RWPE1 (cell line): ENCODE data around the gene ROS1.
"Not testable (repeated sequence)": the region's sequence is repeated elsewhere in the genome, so short reads cannot be mapped to it uniquely, and the experiment has no call there.

Experiments used
- CTCF ChIA-PET: fragments of 350-600 bp; sonication (Branson Sonifier 250); formaldehyde crosslinking; extraction: SDS; loops from one replicate; lab custom pipeline; 2021; lab: Yijun Ruan, JAX
- POLR2A ChIA-PET: fragments of 400-600 bp; formaldehyde crosslinking; extraction: SDS; loops from one replicate; lab custom pipeline; 2020; ENCODE audit warnings: antibody characterized with exemption; ENCODE audit not compliant: low non-redundant PET; lab: Yijun Ruan, JAX
- DNase-seq: peaks from one replicate; pipeline ENCODE4 v3.0.0; 2012; ENCODE audit warnings: low spot score
- H3K27ac ChIP-seq: fragments of 450-650 bp; 2 replicates; pipeline ENCODE4 v1.5.1; 2017
- CTCF ChIP-seq: fragments of 450-650 bp; conservative IDR thresholded peaks from 2 replicates; pipeline ENCODE4 v1.5.1; 2017; ENCODE audit warnings: low read depth, mild to moderate bottlenecking

ROS1 gene

GRCh38 chr6:117451671-117452070, 25.9 kb upstream of the ROS1 start:
- H3K27ac ChIP-seq: no peak overlapping the region
- ChIA-PET POLR2A (no interaction called here), CTCF (interaction anchor here (0.8 kb wide), 1 partner anchor 150 kb away, joined by 4 read pairs; no protein-coding TSS in a partner anchor)
- DNase-seq: no peak
- TF ChIP-seq CTCF: no peak

GRCh38 chr6:117449549-117450439, 24.1 kb upstream of the ROS1 start:
- TF ChIP-seq CTCF: peak; percentile 76
- H3K27ac ChIP-seq: peak overlapping the region; percentile 98
- CTCF ChIA-PET: interaction anchor here (0.5 to 1.6 kb wide), 23 partner anchors 19 to 277 kb away, joined by 3 to 11 read pairs (median 5); partner anchors contain the start of genes DCBLD1 and ROS1
- POLR2A ChIA-PET: interaction anchor here (1.1 kb wide), 1 partner anchor 33 kb away, joined by 6 read pairs; no protein-coding TSS in a partner anchor
- no peak for DNase-seq

GRCh38 chr6:117448732-117449485, 23.2 kb upstream of the ROS1 start:
- DNase-seq: peak; percentile 83
- no peak for TF ChIP-seq CTCF
- ChIA-PET CTCF (interaction anchor here (0.6 to 1.6 kb wide), 15 partner anchors 18 to 1117 kb away, joined by 3 to 11 read pairs (median 5); partner anchors contain the start of genes DCBLD1 and ROS1), POLR2A (interaction anchor here (1.1 kb wide), 1 partner anchor 34 kb away, joined by 6 read pairs; no protein-coding TSS in a partner anchor)
- H3K27ac ChIP-seq: peak overlapping the region; percentile 98

GRCh38 chr6:117448011-117448410, 22.3 kb upstream of the ROS1 start:
- peak overlapping the region; percentile 91 for H3K27ac ChIP-seq
- ChIA-PET CTCF (interaction anchor here (0.7 to 0.9 kb wide), 2 partner anchors 48 to 135 kb away, joined by 3 to 4 read pairs; no protein-coding TSS in a partner anchor), POLR2A (no interaction called here)
- DNase-seq: no peak
- no peak for TF ChIP-seq CTCF

- POLR2A ChIA-PET: no interaction called here
- CTCF ChIA-PET: no interaction called here
- peak overlapping the region; percentile 91 for H3K27ac ChIP-seq
- TF ChIP-seq CTCF: no peak
- DNase-seq: no peak
Observed at GRCh38 chr6:117446861-117447260, 21.1 kb upstream of the ROS1 start.

GRCh38 chr6:117444600-117444999, 18.9 kb upstream of the ROS1 start:
- CTCF ChIA-PET: interaction anchor here (0.6 to 0.7 kb wide), 2 partner anchors 151 to 1677 kb away, joined by 3 read pairs; no protein-coding TSS in a partner anchor
- POLR2A ChIA-PET: no interaction called here
- no peak for DNase-seq
- H3K27ac ChIP-seq: peak overlapping the region; percentile 57; the same call in 1 of the 2 replicates
- TF ChIP-seq CTCF: no peak

- CTCF ChIA-PET: interaction anchor here (0.6 kb wide), 1 partner anchor 13 kb away, joined by 3 read pairs; no protein-coding TSS in a partner anchor
- POLR2A ChIA-PET, DNase-seq: not testable (repeated sequence)
- H3K27ac ChIP-seq: peak overlapping the region; percentile 87
Observed at GRCh38 chr6:117442313-117442712, 16.6 kb upstream of the ROS1 start.
